H1 (cell line): ENCODE results near the gene ZNF229. TPM values are rescaled to one million over a fixed set of nuclear protein-coding genes. Genes with fewer than 3 reads are reported as not detected.

Source experiments
- CTCF ChIA-PET: fragments of 300-600 bp; sonication (Branson Sonifier 250); formaldehyde crosslinking; loops from one replicate; lab custom pipeline; 2021; ENCODE audit not compliant: partially characterized antibody; lab: Charles Lee
- POLR2A ChIA-PET: fragments of 300-600 bp; sonication (Branson Sonifier 250); formaldehyde crosslinking; loops from one replicate; lab custom pipeline; 2021; ENCODE audit warnings: inconsistent platforms; ENCODE audit not compliant: partially characterized antibody; lab: Charles Lee
- DNase-seq, 2 experiments: peaks; one replicate each; pipeline versions ENCODE4 v3.0.0 to v3.0.0-alpha.2; 2010 to 2022; ENCODE audit warnings: low spot score in 2 of 2, low read depth in 1 of 2, mixed read lengths in 1 of 2
- FAIRE-seq: peaks from 2 replicates; lab custom pipeline; 2011; peaks lifted over from hg19 to GRCh38; lab: Jason Lieb, UNC
- H2AFZ ChIP-seq: 2 replicates; pipeline ENCODE4 v1.8.1; 2012; ENCODE audit warnings: low read length, inconsistent platforms
- H2AK5ac ChIP-seq: 2 replicates; pipeline ENCODE4 v1.6.1; 2013; ENCODE audit warnings: low read depth, low read length
- H2BK120ac ChIP-seq: replicated peaks from 2 replicates; pipeline ENCODE3; 2013; ENCODE audit warnings: low read depth, low read length, inconsistent platforms
- H2BK12ac ChIP-seq: 2 replicates; pipeline ENCODE4 v1.6.1; 2013; ENCODE audit warnings: low read depth, low read length
- H2BK15ac ChIP-seq: 2 replicates; pipeline ENCODE4 v1.6.1; 2013; ENCODE audit warnings: low read length
- H2BK20ac ChIP-seq: 2 replicates; pipeline ENCODE4 v1.6.1; 2013; ENCODE audit warnings: low read length
- H2BK5ac ChIP-seq: 2 replicates; pipeline ENCODE4 v1.6.1; 2013; ENCODE audit warnings: low read depth, low read length
- H3K14ac ChIP-seq: 2 replicates; pipeline ENCODE4 v1.6.1; 2013; ENCODE audit warnings: inconsistent platforms; ENCODE audit not compliant: insufficient read length
- H3K18ac ChIP-seq: 2 replicates; pipeline ENCODE4 v1.6.1; 2013; ENCODE audit warnings: low read length; ENCODE audit errors: extremely low read depth
- H3K23ac ChIP-seq: 2 replicates; pipeline ENCODE4 v1.6.1; 2013; ENCODE audit warnings: inconsistent platforms; ENCODE audit not compliant: insufficient read length
- H3K23me2 ChIP-seq: 2 replicates; pipeline ENCODE4 v1.6.1; 2013; ENCODE audit warnings: low read depth, low read length
- H3K27ac ChIP-seq: 2 replicates; pipeline ENCODE4 v1.6.1; 2011; ENCODE audit warnings: low read depth, low read length, inconsistent platforms
- H3K27me3 ChIP-seq, 4 experiments: replicated peaks in 1 of 4; 1 replicate in 1 of 4; 2 replicates in 3 of 4; pipeline versions ENCODE4 v1.6.1 to v1.8.1; 2011 to 2013; ENCODE audit warnings: low read length in 3 of 4, mild to moderate bottlenecking in 3 of 4, inconsistent platforms in 2 of 4, mixed read lengths in 2 of 4, moderate library complexity in 1 of 4; ENCODE audit not compliant: control insufficient read depth in 3 of 4, insufficient read depth in 3 of 4; ENCODE audit errors: extremely low read depth in 1 of 4
- H3K36me3 ChIP-seq, 4 experiments: 2 replicates each; pipeline versions ENCODE4 v1.6.1 to v1.8.1; 2011 to 2013; ENCODE audit warnings: mild to moderate bottlenecking in 4 of 4, low read length in 3 of 4, moderate library complexity in 2 of 4, control low read depth in 1 of 4, inconsistent platforms in 1 of 4; ENCODE audit not compliant: insufficient read depth in 4 of 4, control insufficient read depth in 2 of 4
- H3K4ac ChIP-seq: replicated peaks from 2 replicates; pipeline ENCODE3; 2013; ENCODE audit warnings: low read length, low read depth, mixed read lengths, inconsistent platforms; ENCODE audit not compliant: insufficient read length
- H3K4me1 ChIP-seq, 4 experiments: replicated peaks in 1 of 4; 1 replicate in 1 of 4; 2 replicates in 3 of 4; pipeline versions ENCODE4 v1.6.1 to v1.8.1; 2011 to 2013; ENCODE audit warnings: low read length in 3 of 4, inconsistent platforms in 2 of 4, mixed read lengths in 1 of 4; ENCODE audit not compliant: insufficient read depth in 4 of 4, control insufficient read depth in 3 of 4
- H3K4me2 ChIP-seq, 2 experiments: 2 replicates each; pipeline versions ENCODE4 v1.6.1 to v1.8.1; 2011 to 2013; ENCODE audit warnings: low read depth in 2 of 2, low read length in 2 of 2, control low read depth in 1 of 2, inconsistent platforms in 1 of 2, mild to moderate bottlenecking in 1 of 2; ENCODE audit not compliant: insufficient read depth in 1 of 2
- H3K4me3 ChIP-seq, 4 experiments: fragments of 200-600, 300-600 bp in 1 of 4; sonication (generic), shearing (Covaris generic), sonication (Bioruptor Twin) in 1 of 4; 2 replicates each; pipeline versions ENCODE4 v1.5.1 to v1.8.1; 2011 to 2016; ENCODE audit warnings: low read length in 4 of 4, low read depth in 3 of 4, control low read depth in 2 of 4, inconsistent platforms in 2 of 4, mild to moderate bottlenecking in 2 of 4, mixed read lengths in 1 of 4, moderate library complexity in 1 of 4; ENCODE audit not compliant: insufficient read depth in 2 of 4; ENCODE audit errors: extremely low read depth in 1 of 4
- H3K56ac ChIP-seq: replicated peaks from 2 replicates; pipeline ENCODE3; 2013; ENCODE audit warnings: low read depth, mild to moderate bottlenecking, mixed read lengths, low read length, inconsistent platforms; ENCODE audit not compliant: insufficient read length
- H3K79me1 ChIP-seq: 2 replicates; pipeline ENCODE4 v1.6.1; 2013; ENCODE audit warnings: low read depth, low read length, control low read depth
- H3K79me2 ChIP-seq, 2 experiments: 2 replicates each; pipeline versions ENCODE4 v1.6.1 to v1.8.1; 2012 to 2013; ENCODE audit warnings: low read length in 2 of 2, mild to moderate bottlenecking in 2 of 2, inconsistent platforms in 1 of 2; ENCODE audit not compliant: insufficient read depth in 2 of 2, control insufficient read depth in 1 of 2
- H3K9ac ChIP-seq, 4 experiments: replicated peaks in 1 of 4; 1 replicate in 1 of 4; 2 replicates in 3 of 4; pipeline versions ENCODE4 v1.6.1 to v1.8.1; 2011 to 2013; ENCODE audit warnings: low read depth in 3 of 4, low read length in 3 of 4, control low read depth in 2 of 4, mild to moderate bottlenecking in 2 of 4, moderate library complexity in 2 of 4, inconsistent platforms in 1 of 4; ENCODE audit errors: extremely low read depth in 1 of 4
- H3K9me3 ChIP-seq, 2 experiments: 2 replicates each; pipeline versions ENCODE4 v1.6.1 to v1.8.1; 2012 to 2013; ENCODE audit warnings: mild to moderate bottlenecking in 2 of 2, moderate library complexity in 2 of 2, control low read depth in 1 of 2, inconsistent platforms in 1 of 2, low read depth in 1 of 2, low read length in 1 of 2, mixed read lengths in 1 of 2; ENCODE audit not compliant: insufficient read depth in 2 of 2
- H4K20me1 ChIP-seq, 2 experiments: replicated peaks in 1 of 2; 2 replicates each; pipeline versions ENCODE3 to v1.8.1; 2011 to 2013; ENCODE audit warnings: inconsistent platforms in 2 of 2, low read length in 2 of 2, mild to moderate bottlenecking in 1 of 2; ENCODE audit not compliant: insufficient read depth in 2 of 2, control insufficient read depth in 1 of 2
- H4K5ac ChIP-seq: 2 replicates; pipeline ENCODE4 v1.6.1; 2013; ENCODE audit warnings: low read length, low read depth, mixed read lengths, inconsistent platforms; ENCODE audit not compliant: insufficient read length
- H4K8ac ChIP-seq: 2 replicates; pipeline ENCODE4 v1.8.0; 2013; ENCODE audit warnings: mild to moderate bottlenecking, moderate library complexity, low read length, inconsistent platforms; ENCODE audit not compliant: insufficient read depth; ENCODE audit errors: extremely low read depth
- H4K91ac ChIP-seq: replicated peaks from 2 replicates; pipeline ENCODE3; 2013; ENCODE audit warnings: low read length, mixed read lengths, inconsistent platforms; ENCODE audit not compliant: insufficient read length
- ASH2L ChIP-seq: fragments of 200-600, 300-600 bp; sonication (generic); IDR thresholded peaks from one replicate; pipeline ENCODE4 v1.7.1; 2017; ENCODE audit warnings: low read length
- CBX8 ChIP-seq: fragments of 300-800, 300-1000 bp; sonication (generic); IDR thresholded peaks from 2 replicates; pipeline ENCODE4 v1.7.1; 2016; ENCODE audit warnings: low read depth, low read length, borderline replicate concordance
- CHD1 ChIP-seq: IDR thresholded peaks from 2 replicates; pipeline ENCODE4 v1.6.1; 2012; ENCODE audit warnings: low read depth, low read length, improper control_type of control experiment
- CTBP2 ChIP-seq: IDR thresholded peaks from 2 replicates; pipeline ENCODE4 v1.7.0; 2011; ENCODE audit warnings: borderline replicate concordance, mild to moderate bottlenecking, moderate library complexity, mixed read lengths, low read length; ENCODE audit not compliant: insufficient read depth, insufficient read length
- EZH2 ChIP-seq: fragments of 200-600 bp; sonication (generic); IDR thresholded peaks from 2 replicates; pipeline ENCODE4 v1.7.1; 2012; ENCODE audit warnings: low read depth, mild to moderate bottlenecking, moderate library complexity, low read length, inconsistent platforms; ENCODE audit not compliant: severe bottlenecking
- PHF8 ChIP-seq: fragments of 200-600 bp; sonication (generic); conservative IDR thresholded peaks from 2 replicates; pipeline ENCODE4 v1.7.1; 2012; ENCODE audit warnings: low read depth, mild to moderate bottlenecking, inconsistent platforms, low read length, moderate library complexity
- POLR2A ChIP-seq, 2 experiments: IDR thresholded peaks; 1 replicate in 1 of 2; 2 replicates in 1 of 2; pipeline ENCODE4 v1.6.1; 2011; ENCODE audit warnings: low read depth in 2 of 2, low read length in 2 of 2, mild to moderate bottlenecking in 2 of 2; ENCODE audit errors: control extremely low read depth in 1 of 2
- POLR2AphosphoS5 ChIP-seq: IDR thresholded peaks from 2 replicates; pipeline ENCODE4 v1.6.1; 2011; ENCODE audit warnings: low read depth, low read length
- RBBP5 ChIP-seq: IDR thresholded peaks from 2 replicates; pipeline ENCODE4 v1.7.1; 2012; ENCODE audit warnings: low read depth, mild to moderate bottlenecking, inconsistent platforms, low read length, moderate library complexity, borderline replicate concordance
- SP4 ChIP-seq: IDR thresholded peaks from 2 replicates; pipeline ENCODE4 v1.6.1; 2012; ENCODE audit warnings: low read length, inconsistent platforms
- SUZ12 ChIP-seq: fragments of 200-600 bp; sonication (generic); IDR thresholded peaks from 2 replicates; pipeline ENCODE4 v1.6.1; 2012; ENCODE audit warnings: mild to moderate bottlenecking, inconsistent platforms, low read length, moderate library complexity, mixed read lengths
- TBP ChIP-seq: IDR thresholded peaks from 2 replicates; pipeline ENCODE4 v1.6.1; 2011; ENCODE audit warnings: low read depth, low read length, improper control_type of control experiment
- TCF12 ChIP-seq: IDR thresholded peaks from 2 replicates; pipeline ENCODE4 v1.6.1; 2011; ENCODE audit warnings: low read depth, mild to moderate bottlenecking, low read length
- TEAD4 ChIP-seq: IDR thresholded peaks from 2 replicates; pipeline ENCODE4 v1.6.1; 2012; ENCODE audit warnings: low read depth, low read length, inconsistent platforms, mixed read lengths
- USF2 ChIP-seq: IDR thresholded peaks from 2 replicates; pipeline ENCODE4 v1.6.1; 2011; ENCODE audit warnings: low read length, improper control_type of control experiment
- WGBS, 2 experiments: shearing (Covaris generic) in 1 of 2; methylation state at CpG; one replicate each; pipeline versions ENCODE4 v1.1.6 to v1.1.7; 2013 to 2015; ENCODE audit warnings: low lambda C conversion rate in 2 of 2, mixed read lengths in 2 of 2, inconsistent platforms in 1 of 2, low coverage in 1 of 2, missing lambda C conversion rate in 1 of 2; ENCODE audit not compliant: insufficient replicate concordance in 2 of 2, insufficient coverage in 1 of 2, insufficient read length in 1 of 2; ENCODE audit errors: extremely low coverage in 1 of 2, missing lambda C conversion rate in 1 of 2; 5-methylcytosine and 5-hydroxymethylcytosine counted together
- polyA plus RNA-seq, 7 experiments: library from polyadenylated mRNA; depleted of rRNA in 3 of 7; stranded (reverse) in 5 of 7; unstranded in 2 of 7; fragments of >200 nt in 5 of 7; fragments of 200-250 nt in 2 of 7; gene quantifications; 1 replicate in 5 of 7; 2 replicates in 1 of 7; 4 replicates in 1 of 7; pipeline versions ENCODE4 v1.2.1 to v1.2.3, GENCODE V29; 2011 to 2013; ENCODE audit warnings: missing spikeins in 2 of 7, mixed read lengths in 2 of 7
- total RNA-seq: library from RNA; stranded (reverse); fragmentation: NEBNext Ultra II Directional; extraction: Animal tissue kit (Norgen Biotek cat#: 25700); gene quantifications from 2 replicates; pipeline ENCODE4 v1.2.1, GENCODE V29; 2021

ZNF229 gene
- total and polyA plus RNA-seq, 2 of the 8 experiments (the other 6 are each of a cell fraction or from before 2014, with no cell fraction given): 0.74 to 3.9 TPM

GRCh38 chr19:44451687-44452086 lies 3.4 kb upstream of the ZNF229 start:
- Histone ChIP-seq H3K4me2 (no peak overlapping the region), H3K4me3 (no peak overlapping the region), H2BK20ac (no peak overlapping the region), H2BK12ac (no peak overlapping the region), H2BK15ac (no peak overlapping the region), H3K9ac (no peak overlapping the region), H3K79me2 (no peaks in the 10 kb centered on the region), H3K23ac (no peak overlapping the region), H4K91ac (no peak overlapping the region), H3K27me3 (no peaks in the 10 kb centered on the region), H2BK5ac (no peak overlapping the region), H3K23me2 (peaks cover 2% of the 10 kb centered on the region; the same call in 1 of the 2 replicates), H3K4ac (no peak overlapping the region), H3K56ac (no peak overlapping the region), H2AK5ac (no peak overlapping the region), H2BK120ac (no peak overlapping the region), H2AFZ (no peak overlapping the region), H4K8ac (no peak overlapping the region), H3K4me1 (no peaks in the 10 kb centered on the region; a peak in 1 of 7 replicates), H4K5ac (no peak overlapping the region), H3K36me3 (no peaks in the 10 kb centered on the region), H3K18ac (no peak overlapping the region), H4K20me1 (no peaks in the 10 kb centered on the region), H3K27ac (no peak overlapping the region), H3K14ac (no peak overlapping the region), H3K79me1 (no peaks in the 10 kb centered on the region), H3K9me3 (peaks cover 38 to 48% of the 10 kb centered on the region in 2 experiments)
- FAIRE-seq (no peak), DNase-seq (no peak)
- WGBS, 2 experiments: 95% methylated on average over 18 of the region's 18 CpGs; no CpG with 5 or more reads in 1 of the 2 experiments
- CTCF ChIA-PET: no interaction called here
- POLR2A ChIA-PET: no interaction called here
- no peak for TF ChIP-seq CHD1
- TF ChIP-seq POLR2AphosphoS5: no peak
- no peak for TF ChIP-seq TCF12
- TF ChIP-seq ASH2L: no peak
- TF ChIP-seq EZH2: no peak
- no peak for TF ChIP-seq TEAD4
- TF ChIP-seq RBBP5: no peak
- TF ChIP-seq USF2: no peak
- no peak for TF ChIP-seq CBX8
- TF ChIP-seq POLR2A (IDR thresholded peaks at IDR 0.05; ENCODE audit: control extremely low read depth in 1 of 2, low read depth in 2 of 2, low read length in 2 of 2): no peak
- no peak for TF ChIP-seq TBP
- TF ChIP-seq SP4: no peak
- no peak for TF ChIP-seq CTBP2
- no peak for TF ChIP-seq SUZ12
- no peak for TF ChIP-seq PHF8
